HEK293 (cell line): Measurements from ENCODE around the gene ARPC1A.
A peak's percentile ranks its signal among the peaks of the same experiment; 100 is the strongest.

Source experiments
- GFI1B ChIP-seq: fragments of 450-650 bp; formaldehyde crosslinking; IDR thresholded peaks from 2 replicates; pipeline ENCODE4 v1.5.1; 2016; ENCODE audit warnings: missing biosample characterization, missing genetic modification characterization
- KLF1 ChIP-seq: fragments of 450-650 bp; formaldehyde crosslinking; IDR thresholded peaks from 2 replicates; pipeline ENCODE4 v1.5.1; 2016; ENCODE audit warnings: missing biosample characterization, missing genetic modification characterization
- KLF8 ChIP-seq: fragments of 450-650 bp; formaldehyde crosslinking; IDR thresholded peaks from 2 replicates; pipeline ENCODE4 v1.5.1; 2016; ENCODE audit warnings: missing biosample characterization, missing genetic modification characterization
- KLF9 ChIP-seq: fragments of 450-650 bp; formaldehyde crosslinking; IDR thresholded peaks from 2 replicates; pipeline ENCODE4 v1.5.1; 2016; ENCODE audit warnings: missing biosample characterization, missing genetic modification characterization, low read depth
- OSR2 ChIP-seq: fragments of 450-650 bp; formaldehyde crosslinking; IDR thresholded peaks from 2 replicates; pipeline ENCODE4 v1.5.1; 2016; ENCODE audit warnings: missing biosample characterization, missing genetic modification characterization
- RBAK ChIP-seq: fragments of 450-650 bp; formaldehyde crosslinking; IDR thresholded peaks from 2 replicates; pipeline ENCODE4 v1.5.1; 2016; ENCODE audit warnings: missing biosample characterization, missing genetic modification characterization
- SCRT2 ChIP-seq: fragments of 450-650 bp; formaldehyde crosslinking; IDR thresholded peaks from 2 replicates; pipeline ENCODE4 v1.5.1; 2016; ENCODE audit warnings: missing biosample characterization, missing genetic modification characterization
- WT1 ChIP-seq: fragments of 450-650 bp; formaldehyde crosslinking; IDR thresholded peaks from 2 replicates; pipeline ENCODE4 v1.5.1; 2016; ENCODE audit warnings: missing biosample characterization, missing genetic modification characterization
- ZBTB48 ChIP-seq: fragments of 450-650 bp; formaldehyde crosslinking; IDR thresholded peaks from 2 replicates; pipeline ENCODE4 v1.5.1; 2016; ENCODE audit warnings: missing biosample characterization, missing genetic modification characterization
- ZIC2 ChIP-seq: fragments of 450-650 bp; formaldehyde crosslinking; IDR thresholded peaks from 2 replicates; pipeline ENCODE4 v1.5.1; 2016; ENCODE audit warnings: missing biosample characterization, missing genetic modification characterization
- ZNF114 ChIP-seq: fragments of 450-650 bp; formaldehyde crosslinking; IDR thresholded peaks from 2 replicates; pipeline ENCODE4 v1.5.0; 2017; ENCODE audit warnings: missing biosample characterization, missing genetic modification characterization
- ZNF133 ChIP-seq: fragments of 450-650 bp; formaldehyde crosslinking; IDR thresholded peaks from 2 replicates; pipeline ENCODE4 v1.5.1; 2016; ENCODE audit warnings: missing biosample characterization, missing genetic modification characterization
- ZNF140 ChIP-seq: fragments of 450-650 bp; formaldehyde crosslinking; IDR thresholded peaks from 2 replicates; pipeline ENCODE4 v1.5.1; 2016; ENCODE audit warnings: missing biosample characterization, missing genetic modification characterization
- ZNF16 ChIP-seq: fragments of 450-650 bp; formaldehyde crosslinking; IDR thresholded peaks from 2 replicates; pipeline ENCODE4 v1.5.1; 2016; ENCODE audit warnings: low read depth, missing biosample characterization, missing genetic modification characterization
- ZNF248 ChIP-seq: fragments of 450-650 bp; formaldehyde crosslinking; IDR thresholded peaks from 2 replicates; pipeline ENCODE4 v1.5.1; 2017; ENCODE audit warnings: missing biosample characterization, missing genetic modification characterization
- ZNF292 ChIP-seq: fragments of 450-650 bp; formaldehyde crosslinking; IDR thresholded peaks from 2 replicates; pipeline ENCODE4 v1.5.1; 2016; ENCODE audit warnings: low read depth, missing biosample characterization, missing genetic modification characterization, borderline replicate concordance
- ZNF311 ChIP-seq: fragments of 450-650 bp; formaldehyde crosslinking; IDR thresholded peaks from 2 replicates; pipeline ENCODE4 v1.5.1; 2017; ENCODE audit warnings: missing biosample characterization, missing genetic modification characterization, borderline replicate concordance
- ZNF37A ChIP-seq: fragments of 450-650 bp; IDR thresholded peaks from 2 replicates; pipeline ENCODE4 v1.5.1; 2018; ENCODE audit warnings: missing biosample characterization, missing genetic modification characterization
- ZNF426 ChIP-seq: fragments of 450-650 bp; formaldehyde crosslinking; IDR thresholded peaks from 2 replicates; pipeline ENCODE4 v1.5.1; 2017; ENCODE audit warnings: missing biosample characterization, missing genetic modification characterization, mild to moderate bottlenecking, inconsistent platforms, moderate library complexity
- ZNF596 ChIP-seq: fragments of 450-650 bp; IDR thresholded peaks from 2 replicates; pipeline ENCODE4 v1.5.0; 2018; ENCODE audit warnings: missing biosample characterization, mild to moderate bottlenecking, missing genetic modification characterization, moderate library complexity
- ZNF776 ChIP-seq: fragments of 450-650 bp; formaldehyde crosslinking; IDR thresholded peaks from 2 replicates; pipeline ENCODE4 v1.5.0; 2017; ENCODE audit warnings: missing biosample characterization, missing genetic modification characterization, borderline replicate concordance
- ZNF791 ChIP-seq: fragments of 450-650 bp; formaldehyde crosslinking; IDR thresholded peaks from 2 replicates; pipeline ENCODE4 v1.5.1; 2016; ENCODE audit warnings: missing biosample characterization, missing genetic modification characterization
- ZSCAN23 ChIP-seq: fragments of 450-650 bp; formaldehyde crosslinking; IDR thresholded peaks from 2 replicates; pipeline ENCODE4 v1.5.1; 2016; ENCODE audit warnings: missing biosample characterization, missing genetic modification characterization
- TF ChIP-seq, protein P1 (sequence below): fragments of 450-650 bp; formaldehyde crosslinking; IDR thresholded peaks from 2 replicates; pipeline ENCODE4 v1.5.1; 2016; ENCODE audit warnings: missing biosample characterization, missing genetic modification characterization, borderline replicate concordance
- TF ChIP-seq, protein P2 (sequence below): fragments of 450-650 bp; formaldehyde crosslinking; IDR thresholded peaks from 2 replicates; pipeline ENCODE4 v1.5.1; 2016; ENCODE audit warnings: missing biosample characterization, missing genetic modification characterization, low read depth
- TF ChIP-seq, protein P3 (sequence below): fragments of 450-650 bp; formaldehyde crosslinking; IDR thresholded peaks from 2 replicates; pipeline ENCODE4 v1.5.1; 2016; ENCODE audit warnings: missing biosample characterization, missing genetic modification characterization
- TF ChIP-seq, protein P4 (sequence below): fragments of 450-650 bp; formaldehyde crosslinking; IDR thresholded peaks from 2 replicates; pipeline ENCODE4 v1.5.1; 2016; ENCODE audit warnings: missing biosample characterization, missing genetic modification characterization
- TF ChIP-seq, protein P5 (sequence below): IDR thresholded peaks from 2 replicates; pipeline ENCODE4 v1.6.1; 2011; ENCODE audit warnings: mild to moderate bottlenecking, low read depth, low read length, borderline replicate concordance

ARPC1A gene

DNA sequence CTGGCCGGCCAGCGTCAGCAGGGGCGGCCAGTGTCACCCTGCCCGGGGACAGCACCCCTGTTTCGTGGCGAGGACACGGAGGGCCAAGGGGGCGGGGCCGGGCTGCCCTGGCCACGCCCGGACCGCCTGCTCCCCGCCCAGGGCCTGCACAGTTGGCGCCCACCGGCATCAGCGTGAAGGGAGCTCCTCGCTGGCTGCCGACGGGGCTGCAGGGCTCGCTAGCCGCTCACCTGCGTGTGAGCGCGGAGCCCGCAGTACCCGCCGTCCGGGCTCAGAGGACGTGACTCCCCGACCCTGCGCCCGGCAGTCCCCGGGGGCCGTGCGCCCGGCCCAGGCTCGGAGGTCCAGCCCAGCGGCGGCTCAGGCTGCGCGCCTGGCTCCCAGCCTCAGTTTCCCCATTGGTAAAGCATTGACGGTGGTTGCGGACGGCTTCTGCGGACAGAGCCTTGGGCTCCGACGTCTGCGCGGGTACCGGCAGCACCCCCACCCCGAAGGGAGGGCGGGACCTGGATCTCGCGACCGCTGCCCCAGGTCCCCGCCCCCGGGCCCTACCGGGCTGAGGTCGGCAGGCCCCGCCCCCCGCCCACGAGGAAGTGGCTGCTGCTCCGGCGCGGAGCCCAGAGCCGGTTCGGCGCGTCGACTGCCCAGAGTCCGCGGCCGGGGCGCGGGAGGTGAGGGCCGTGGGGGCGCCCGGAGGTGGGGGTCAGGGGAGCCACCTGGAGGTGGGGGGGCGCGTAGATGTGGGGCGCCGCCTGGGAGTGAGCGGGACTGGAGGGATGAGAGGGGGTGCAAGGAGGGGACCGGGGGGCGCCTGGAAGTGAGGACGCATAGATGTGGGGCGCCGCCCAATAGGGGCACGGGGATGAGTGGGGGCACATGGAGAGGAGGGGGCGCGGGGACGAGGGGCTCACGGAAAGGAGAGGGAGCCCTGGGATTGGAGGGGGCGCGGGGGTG, 48.7 kb downstream of the ARPC1A start, which contains the start of gene ARPC1B (continued):
- TF ChIP-seq, protein P1, sequence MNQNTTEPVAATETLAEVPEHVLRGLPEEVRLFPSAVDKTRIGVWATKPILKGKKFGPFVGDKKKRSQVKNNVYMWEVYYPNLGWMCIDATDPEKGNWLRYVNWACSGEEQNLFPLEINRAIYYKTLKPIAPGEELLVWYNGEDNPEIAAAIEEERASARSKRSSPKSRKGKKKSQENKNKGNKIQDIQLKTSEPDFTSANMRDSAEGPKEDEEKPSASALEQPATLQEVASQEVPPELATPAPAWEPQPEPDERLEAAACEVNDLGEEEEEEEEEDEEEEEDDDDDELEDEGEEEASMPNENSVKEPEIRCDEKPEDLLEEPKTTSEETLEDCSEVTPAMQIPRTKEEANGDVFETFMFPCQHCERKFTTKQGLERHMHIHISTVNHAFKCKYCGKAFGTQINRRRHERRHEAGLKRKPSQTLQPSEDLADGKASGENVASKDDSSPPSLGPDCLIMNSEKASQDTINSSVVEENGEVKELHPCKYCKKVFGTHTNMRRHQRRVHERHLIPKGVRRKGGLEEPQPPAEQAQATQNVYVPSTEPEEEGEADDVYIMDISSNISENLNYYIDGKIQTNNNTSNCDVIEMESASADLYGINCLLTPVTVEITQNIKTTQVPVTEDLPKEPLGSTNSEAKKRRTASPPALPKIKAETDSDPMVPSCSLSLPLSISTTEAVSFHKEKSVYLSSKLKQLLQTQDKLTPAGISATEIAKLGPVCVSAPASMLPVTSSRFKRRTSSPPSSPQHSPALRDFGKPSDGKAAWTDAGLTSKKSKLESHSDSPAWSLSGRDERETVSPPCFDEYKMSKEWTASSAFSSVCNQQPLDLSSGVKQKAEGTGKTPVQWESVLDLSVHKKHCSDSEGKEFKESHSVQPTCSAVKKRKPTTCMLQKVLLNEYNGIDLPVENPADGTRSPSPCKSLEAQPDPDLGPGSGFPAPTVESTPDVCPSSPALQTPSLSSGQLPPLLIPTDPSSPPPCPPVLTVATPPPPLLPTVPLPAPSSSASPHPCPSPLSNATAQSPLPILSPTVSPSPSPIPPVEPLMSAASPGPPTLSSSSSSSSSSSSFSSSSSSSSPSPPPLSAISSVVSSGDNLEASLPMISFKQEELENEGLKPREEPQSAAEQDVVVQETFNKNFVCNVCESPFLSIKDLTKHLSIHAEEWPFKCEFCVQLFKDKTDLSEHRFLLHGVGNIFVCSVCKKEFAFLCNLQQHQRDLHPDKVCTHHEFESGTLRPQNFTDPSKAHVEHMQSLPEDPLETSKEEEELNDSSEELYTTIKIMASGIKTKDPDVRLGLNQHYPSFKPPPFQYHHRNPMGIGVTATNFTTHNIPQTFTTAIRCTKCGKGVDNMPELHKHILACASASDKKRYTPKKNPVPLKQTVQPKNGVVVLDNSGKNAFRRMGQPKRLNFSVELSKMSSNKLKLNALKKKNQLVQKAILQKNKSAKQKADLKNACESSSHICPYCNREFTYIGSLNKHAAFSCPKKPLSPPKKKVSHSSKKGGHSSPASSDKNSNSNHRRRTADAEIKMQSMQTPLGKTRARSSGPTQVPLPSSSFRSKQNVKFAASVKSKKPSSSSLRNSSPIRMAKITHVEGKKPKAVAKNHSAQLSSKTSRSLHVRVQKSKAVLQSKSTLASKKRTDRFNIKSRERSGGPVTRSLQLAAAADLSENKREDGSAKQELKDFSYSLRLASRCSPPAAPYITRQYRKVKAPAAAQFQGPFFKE = no peak
- TF ChIP-seq, protein P2, sequence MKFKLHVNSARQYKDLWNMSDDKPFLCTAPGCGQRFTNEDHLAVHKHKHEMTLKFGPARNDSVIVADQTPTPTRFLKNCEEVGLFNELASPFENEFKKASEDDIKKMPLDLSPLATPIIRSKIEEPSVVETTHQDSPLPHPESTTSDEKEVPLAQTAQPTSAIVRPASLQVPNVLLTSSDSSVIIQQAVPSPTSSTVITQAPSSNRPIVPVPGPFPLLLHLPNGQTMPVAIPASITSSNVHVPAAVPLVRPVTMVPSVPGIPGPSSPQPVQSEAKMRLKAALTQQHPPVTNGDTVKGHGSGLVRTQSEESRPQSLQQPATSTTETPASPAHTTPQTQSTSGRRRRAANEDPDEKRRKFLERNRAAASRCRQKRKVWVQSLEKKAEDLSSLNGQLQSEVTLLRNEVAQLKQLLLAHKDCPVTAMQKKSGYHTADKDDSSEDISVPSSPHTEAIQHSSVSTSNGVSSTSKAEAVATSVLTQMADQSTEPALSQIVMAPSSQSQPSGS = no peak
- TF ChIP-seq ZBTB48 (tag by site-specific recombination) = no peak; the same call in 1 of the 2 replicates
- TF ChIP-seq ZNF37A (tag by site-specific recombination) = no peak
- TF ChIP-seq, protein P3, sequence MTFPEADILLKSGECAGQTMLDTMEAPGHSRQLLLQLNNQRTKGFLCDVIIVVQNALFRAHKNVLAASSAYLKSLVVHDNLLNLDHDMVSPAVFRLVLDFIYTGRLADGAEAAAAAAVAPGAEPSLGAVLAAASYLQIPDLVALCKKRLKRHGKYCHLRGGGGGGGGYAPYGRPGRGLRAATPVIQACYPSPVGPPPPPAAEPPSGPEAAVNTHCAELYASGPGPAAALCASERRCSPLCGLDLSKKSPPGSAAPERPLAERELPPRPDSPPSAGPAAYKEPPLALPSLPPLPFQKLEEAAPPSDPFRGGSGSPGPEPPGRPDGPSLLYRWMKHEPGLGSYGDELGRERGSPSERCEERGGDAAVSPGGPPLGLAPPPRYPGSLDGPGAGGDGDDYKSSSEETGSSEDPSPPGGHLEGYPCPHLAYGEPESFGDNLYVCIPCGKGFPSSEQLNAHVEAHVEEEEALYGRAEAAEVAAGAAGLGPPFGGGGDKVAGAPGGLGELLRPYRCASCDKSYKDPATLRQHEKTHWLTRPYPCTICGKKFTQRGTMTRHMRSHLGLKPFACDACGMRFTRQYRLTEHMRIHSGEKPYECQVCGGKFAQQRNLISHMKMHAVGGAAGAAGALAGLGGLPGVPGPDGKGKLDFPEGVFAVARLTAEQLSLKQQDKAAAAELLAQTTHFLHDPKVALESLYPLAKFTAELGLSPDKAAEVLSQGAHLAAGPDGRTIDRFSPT (tag by site-specific recombination) = no peak; the same call in 1 of the 2 replicates
- peak; percentile 13; the same call in 1 of the 2 replicates for TF ChIP-seq ZIC2 (tag by site-specific recombination)
- TF ChIP-seq SCRT2 = no peak
- TF ChIP-seq WT1 (tag by site-specific recombination) = no peak
- TF ChIP-seq ZNF133 (tag by site-specific recombination) = no peak
- TF ChIP-seq OSR2 (tag by site-specific recombination) = no peak
- no peak for TF ChIP-seq ZNF114 (tag by site-specific recombination)
- TF ChIP-seq ZNF16 = no peak
- TF ChIP-seq ZNF426 (tag by site-specific recombination) = no peak
- TF ChIP-seq KLF9 (tag by site-specific recombination) = peak; percentile 66
- TF ChIP-seq ZNF596 (tag by site-specific recombination) = no peak
- TF ChIP-seq ZNF248 = no peak
- TF ChIP-seq RBAK (tag by site-specific recombination) = no peak
- TF ChIP-seq ZNF140 (tag by site-specific recombination) = no peak
- TF ChIP-seq, protein P4, sequence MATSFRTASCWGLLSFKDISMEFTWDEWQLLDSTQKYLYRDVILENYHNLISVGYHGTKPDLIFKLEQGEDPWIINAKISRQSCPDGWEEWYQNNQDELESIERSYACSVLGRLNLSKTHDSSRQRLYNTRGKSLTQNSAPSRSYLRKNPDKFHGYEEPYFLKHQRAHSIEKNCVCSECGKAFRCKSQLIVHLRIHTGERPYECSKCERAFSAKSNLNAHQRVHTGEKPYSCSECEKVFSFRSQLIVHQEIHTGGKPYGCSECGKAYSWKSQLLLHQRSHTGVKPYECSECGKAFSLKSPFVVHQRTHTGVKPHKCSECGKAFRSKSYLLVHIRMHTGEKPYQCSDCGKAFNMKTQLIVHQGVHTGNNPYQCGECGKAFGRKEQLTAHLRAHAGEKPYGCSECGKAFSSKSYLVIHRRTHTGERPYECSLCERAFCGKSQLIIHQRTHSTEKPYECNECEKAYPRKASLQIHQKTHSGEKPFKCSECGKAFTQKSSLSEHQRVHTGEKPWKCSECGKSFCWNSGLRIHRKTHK (tag by site-specific recombination) = no peak
- TF ChIP-seq GFI1B (tag by site-specific recombination) = no peak
- no peak for TF ChIP-seq ZNF791 (tag by site-specific recombination)
- no peak for TF ChIP-seq ZSCAN23
- TF ChIP-seq ZNF292 (tag by site-specific recombination) = no peak
- TF ChIP-seq KLF1 (tag by site-specific recombination) = peak; percentile 64
- TF ChIP-seq KLF8 (tag by site-specific recombination) = no peak; the same call in 1 of the 2 replicates
- no peak for TF ChIP-seq ZNF776 (tag by site-specific recombination)
- TF ChIP-seq ZNF311 = no peak
- TF ChIP-seq, protein P5, sequence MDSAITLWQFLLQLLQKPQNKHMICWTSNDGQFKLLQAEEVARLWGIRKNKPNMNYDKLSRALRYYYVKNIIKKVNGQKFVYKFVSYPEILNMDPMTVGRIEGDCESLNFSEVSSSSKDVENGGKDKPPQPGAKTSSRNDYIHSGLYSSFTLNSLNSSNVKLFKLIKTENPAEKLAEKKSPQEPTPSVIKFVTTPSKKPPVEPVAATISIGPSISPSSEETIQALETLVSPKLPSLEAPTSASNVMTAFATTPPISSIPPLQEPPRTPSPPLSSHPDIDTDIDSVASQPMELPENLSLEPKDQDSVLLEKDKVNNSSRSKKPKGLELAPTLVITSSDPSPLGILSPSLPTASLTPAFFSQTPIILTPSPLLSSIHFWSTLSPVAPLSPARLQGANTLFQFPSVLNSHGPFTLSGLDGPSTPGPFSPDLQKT = no peak
